SK-N-MC (cell line): ENCODE measurements around the gene NACC2.

Experiments
- EZH2 ChIP-seq: fragments of 200-600 bp; sonication (generic); IDR thresholded peaks from one replicate; pipeline ENCODE4 v1.6.1; 2017; ENCODE audit warnings: antibody characterized with exemption
- POLR2AphosphoS5 ChIP-seq: IDR thresholded peaks from 2 replicates; pipeline ENCODE4 v1.6.1; 2012; ENCODE audit warnings: mild to moderate bottlenecking, low read depth, low read length, borderline replicate concordance

DNA sequence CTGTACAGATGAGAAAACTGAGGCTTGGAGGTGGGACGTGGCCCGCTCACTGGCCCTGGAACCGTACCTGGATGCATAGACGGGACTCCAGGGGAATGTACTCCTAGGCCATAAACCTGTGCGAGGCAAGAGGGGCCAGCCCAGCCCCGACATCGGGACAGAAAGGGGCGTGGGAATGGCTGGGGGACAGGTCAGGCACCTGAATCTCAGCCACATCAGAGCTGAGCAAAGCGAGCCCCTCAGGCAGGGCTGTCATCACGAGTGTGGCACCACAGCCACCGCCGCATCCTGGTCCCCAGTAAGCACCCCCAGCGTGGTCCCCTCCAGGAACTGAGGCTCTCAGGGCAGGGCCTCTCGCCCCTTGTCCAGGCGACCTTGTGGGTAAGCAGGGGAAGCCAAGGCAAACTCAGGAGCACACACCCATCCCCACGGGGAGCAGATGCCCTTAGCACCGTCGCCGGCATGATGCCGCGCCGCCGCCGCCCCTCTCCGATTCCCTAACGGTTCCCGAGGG is 16.5 kb downstream of the NACC2 start:
- TF ChIP-seq EZH2, result no peak
- TF ChIP-seq POLR2AphosphoS5, result no peak
